Measurements from ENCODE around the gene PLCXD1. TPM values are rescaled to one million over a fixed set of nuclear protein-coding genes. Genes with fewer than 3 reads are reported as not detected.

Gene PLCXD1
- total and polyA plus RNA-seq, 2 experiments from 2014 or later: 48.7 to 112 TPM

- Histone ChIP-seq H3K4me1 (ENCODE audit: insufficient read depth) (no peaks in the 10 kb centered on the region), H3F3A (replicated peaks; ENCODE audit: low read depth) (0 out of 2 replicates have a peak, but pooled peaks cover 4% of the 10 kb centered on the region), H3K27ac (ENCODE audit: low read depth) (no peak overlapping the region), H3K4me3 (no peak overlapping the region), H3K27me3 (ENCODE audit: insufficient read depth) (no peaks in the 10 kb centered on the region), H3K9me2 (ENCODE audit: insufficient read depth) (no peaks in the 10 kb centered on the region), H2AFZ (no peak overlapping the region), H4K20me1 (replicated peaks; ENCODE audit: insufficient read depth) (no peaks in the 10 kb centered on the region; the same call in 1 of the 2 replicates), H3K4me2 (no peak overlapping the region), H3K79me2 (replicated peaks; ENCODE audit: insufficient read depth) (peaks cover 6% of the 10 kb centered on the region; the same call in 1 of the 2 replicates), H3K36me3 (ENCODE audit: insufficient read depth) (peaks cover 6% of the 10 kb centered on the region; the same call in 1 of the 2 replicates)
- ATAC-seq (no peak), DNase-seq (ENCODE audit: low spot score) (no peak)
- H3K4me1 Mint-ChIP-seq: no peaks in the 10 kb centered on the region; the same call in 2 of the 3 replicates
- TF ChIP-seq CTCF (conservative IDR thresholded peaks at IDR 0.05; ENCODE audit: low read depth in 2 of 2) (no peak), CREB1 (CRISPR knock-in tag; IDR thresholded peaks at IDR 0.05; ENCODE audit: low read depth) (no peak), ETS1 (IDR thresholded peaks at IDR 0.05) (no peak)
- H3K27ac Mint-ChIP-seq: no peak overlapping the region
- H3K36me3 Mint-ChIP-seq (ENCODE audit: low read depth): peaks cover 37% of the 10 kb centered on the region
- H3K9me3 Mint-ChIP-seq: peaks cover 9% of the 10 kb centered on the region; the same call in 2 of the 3 replicates
- peaks cover 19% of the 10 kb centered on the region for H3K27me3 Mint-ChIP-seq (ENCODE audit: insufficient read depth, low read depth, poor library complexity)
- no peak overlapping the region for H3K4me3 Mint-ChIP-seq
Observed at GRCh38 chrX:314781-315595, 33.8 kb downstream of the PLCXD1 start.

GRCh38 chrX:316351-317325 is 35.5 kb downstream of the PLCXD1 start:
- H3K4me1 ChIP-seq (ENCODE audit: insufficient read depth): no peaks in the 10 kb centered on the region; the same call in 1 of the 2 replicates
- no peaks in the 10 kb centered on the region; the same call in 2 of the 3 replicates for H3K4me1 Mint-ChIP-seq
- DNase-seq (ENCODE audit: low spot score) (no peak), ATAC-seq (no peak)
- peaks cover 13% of the 10 kb centered on the region; the same call in 1 of the 2 replicates for H3K79me2 ChIP-seq (replicated peaks; ENCODE audit: insufficient read depth)
- H4K20me1 ChIP-seq (replicated peaks; ENCODE audit: insufficient read depth): no peaks in the 10 kb centered on the region; the same call in 1 of the 2 replicates
- peaks cover 10% of the 10 kb centered on the region; the same call in 1 of the 2 replicates for H3F3A ChIP-seq (replicated peaks; ENCODE audit: low read depth)
- peaks cover 18% of the 10 kb centered on the region for H3K27me3 Mint-ChIP-seq (ENCODE audit: insufficient read depth, low read depth, poor library complexity)
- no peak overlapping the region; the same call in 1 of the 2 replicates for H3K27ac Mint-ChIP-seq
- 0 out of 2 replicates have a peak overlapping the region, but pooled peaks have one; percentile 40 for H3K4me3 ChIP-seq
- no peaks in the 10 kb centered on the region for H3K9me2 ChIP-seq (ENCODE audit: insufficient read depth)
- H3K27ac ChIP-seq (ENCODE audit: low read depth): peak overlapping the region; percentile 83; the same call in 1 of the 2 replicates
- peaks cover 6% of the 10 kb centered on the region; the same call in 1 of the 2 replicates for H3K36me3 ChIP-seq (ENCODE audit: insufficient read depth)
- H3K9me3 Mint-ChIP-seq: peaks cover 9% of the 10 kb centered on the region; the same call in 2 of the 3 replicates
- H2AFZ ChIP-seq: no peak overlapping the region
- peaks cover 29% of the 10 kb centered on the region for H3K36me3 Mint-ChIP-seq (ENCODE audit: low read depth)
- H3K4me3 Mint-ChIP-seq: peak overlapping the region; percentile 54
- H3K27me3 ChIP-seq (ENCODE audit: insufficient read depth): no peaks in the 10 kb centered on the region
- H3K4me2 ChIP-seq: peak overlapping the region; percentile 62; the same call in 1 of the 2 replicates
- TF ChIP-seq POLR2AphosphoS5 (IDR thresholded peaks at IDR 0.05; ENCODE audit: low read depth) (no peak), JUNB (IDR thresholded peaks at IDR 0.05; ENCODE audit: unreplicated experiment) (no peak), NANOG (IDR thresholded peaks at IDR 0.05; ENCODE audit: borderline replicate concordance) (no peak), EZH2 (IDR thresholded peaks at IDR 0.05; ENCODE audit: low read depth, unreplicated experiment) (no peak), ETS1 (IDR thresholded peaks at IDR 0.05) (no peak), EZH2phosphoT487 (IDR thresholded peaks at IDR 0.05; ENCODE audit: unreplicated experiment) (no peak), REST (IDR thresholded peaks at IDR 0.05; ENCODE audit: unreplicated experiment) (no peak), CREB1 (CRISPR knock-in tag; IDR thresholded peaks at IDR 0.05; ENCODE audit: low read depth) (no peak), STAT1 (IDR thresholded peaks at IDR 0.05; ENCODE audit: unreplicated experiment) (no peak)
